ENCODE measurements around the gene DBX1.

GRCh38 chr11:20162824-20163782 is 2.8 kb upstream of the DBX1 start:
- TF ChIP-seq ZHX1 (CRISPR knock-in tag; IDR thresholded peaks at IDR 0.05; ENCODE audit: low read depth) (no peak), CREB1 (IDR thresholded peaks at IDR 0.05) (no peak), CREB1 (CRISPR knock-in tag; IDR thresholded peaks at IDR 0.05) (no peak), PBX2 (CRISPR knock-in tag; IDR thresholded peaks at IDR 0.05) (no peak), SIN3A (IDR thresholded peaks at IDR 0.05; ENCODE audit: borderline replicate concordance, low read depth, low read length) (no peak), FOXM1 (CRISPR knock-in tag; IDR thresholded peaks at IDR 0.05) (no peak), JUND (CRISPR knock-in tag; IDR thresholded peaks at IDR 0.05) (no peak), ZBTB26 (CRISPR knock-in tag; IDR thresholded peaks at IDR 0.05; ENCODE audit: borderline replicate concordance) (no peak)

Data from HepG2 (cell line).